Measurements from ENCODE around the gene TRIM7. TPM values are rescaled to one million over a fixed set of nuclear protein-coding genes. Genes with fewer than 3 reads are reported as not detected.
A peak's percentile ranks its signal among the peaks of the same experiment; 100 is the strongest.

The TRIM7 gene
- total RNA-seq, 6 experiments from 2014 or later = 0.07 to 1.4 (median 0.26) TPM; not detected in 1

DNA sequence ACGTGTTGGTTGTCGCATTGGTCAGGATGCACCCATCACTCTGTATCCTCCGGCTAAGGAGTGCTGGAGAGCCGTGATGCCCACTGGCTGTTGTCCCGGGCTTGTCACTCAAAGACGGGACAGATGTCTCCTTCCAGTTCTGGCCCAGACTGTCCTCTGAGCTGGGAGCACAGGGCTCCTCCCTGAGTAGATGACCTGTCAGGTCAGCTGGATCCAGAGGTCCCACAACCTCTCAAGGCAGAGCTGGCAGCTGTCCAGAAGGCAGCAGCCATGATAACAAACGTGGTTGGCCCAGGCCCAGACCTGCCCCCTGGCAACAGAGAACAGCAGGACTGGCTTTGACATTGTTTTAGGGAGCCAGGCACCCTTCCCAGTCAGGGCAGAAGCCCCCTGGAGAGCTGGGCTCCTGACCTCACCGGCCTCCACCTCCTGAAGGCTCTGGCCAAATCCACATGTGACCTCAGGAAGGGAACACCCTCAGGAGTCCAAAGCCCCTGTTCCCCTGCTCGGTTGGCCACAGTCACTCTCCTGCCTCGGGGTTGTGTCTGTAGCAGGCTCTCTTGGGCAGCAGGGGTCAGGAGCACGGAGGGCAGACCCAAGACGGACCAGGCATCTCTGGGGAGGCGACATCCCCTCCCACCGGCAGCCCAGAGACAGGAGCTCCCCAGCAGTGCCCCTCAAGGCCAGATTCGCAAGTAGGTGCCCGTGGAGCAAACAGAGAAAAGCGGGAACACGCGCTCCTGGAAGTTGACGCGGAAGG lies 10.3 kb downstream of the TRIM7 start:
- Histone ChIP-seq H3K4me3 (no peak overlapping the region), H3K9me3 (no peaks in the 10 kb centered on the region), H3K4me1 (peaks cover 0 to 28% (median 0%) of the 10 kb centered on the region in 4 donors), H3K36me3 (no peaks in the 10 kb centered on the region), H3K27me3 (no peaks in the 10 kb centered on the region), H3K27ac (peak overlapping the region in 1 of 3 donors; percentile 84)
- peak in 1 of 3 donors; percentile 34 for DNase-seq
- TF ChIP-seq POLR2A (IDR thresholded peaks at IDR 0.05) (no peak), CTCF (IDR thresholded peaks at IDR 0.05) (no peak)
- WGBS (ENCODE audit: insufficient coverage, low coverage, low lambda C conversion rate, missing lambda C conversion rate) = 71% methylated on average over 7 of the region's 21 CpGs
- no peak for ATAC-seq
- intact Hi-C loops (cut with DNase I) = no loop called here

DNA sequence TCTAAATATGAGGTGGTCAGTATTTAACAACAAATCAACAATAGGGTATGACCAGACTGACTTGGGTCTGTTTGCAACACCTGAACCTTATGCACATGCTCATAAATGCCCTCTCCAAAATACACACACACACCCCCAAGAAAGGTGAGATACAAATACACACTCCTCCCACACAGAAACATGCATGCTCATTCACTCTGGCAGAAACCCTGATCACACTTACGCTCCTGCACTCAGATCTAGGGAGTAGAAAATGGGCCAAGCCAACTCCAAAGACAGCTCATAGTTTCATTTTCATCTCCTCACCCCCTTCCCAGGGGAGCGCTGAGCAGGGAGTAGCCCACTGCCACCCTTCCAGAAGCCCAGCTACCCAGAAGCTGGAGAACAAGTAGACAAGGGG lies 11.3 kb downstream of the TRIM7 start:
- no peaks in the 10 kb centered on the region for H3K36me3 ChIP-seq
- WGBS (ENCODE audit: insufficient coverage, low coverage, low lambda C conversion rate, missing lambda C conversion rate) = 43% methylated on average over 1 of the region's 2 CpGs
- peak in 1 of 4 donors; percentile 8 for ATAC-seq

GRCh38 chr5:181192337-181193046 lies 12.5 kb downstream of the TRIM7 start:
- Histone ChIP-seq H3K27me3 (no peaks in the 10 kb centered on the region), H3K4me3 (peak overlapping the region; percentile 71 to 88 (median 71)), H3K36me3 (no peaks in the 10 kb centered on the region), H3K9me3 (no peaks in the 10 kb centered on the region), H3K27ac (peak overlapping the region; percentile 63 to 90 (median 84)), H3K4me1 (peaks cover 0 to 32% (median 0%) of the 10 kb centered on the region in 4 donors)
- ATAC-seq (no peak), DNase-seq (peak in 1 of 3 donors; percentile 33)
- intact Hi-C loops (cut with DNase I) = no loop called here
- TF ChIP-seq POLR2A (IDR thresholded peaks at IDR 0.05) (no peak), CTCF (IDR thresholded peaks at IDR 0.05) (no peak)
- 38% methylated on average over 7 of the region's 12 CpGs for WGBS (ENCODE audit: insufficient coverage, low coverage, low lambda C conversion rate, missing lambda C conversion rate)

More for the DNA sequence above, 11.3 kb downstream of the TRIM7 start:
- no peak for TF ChIP-seq CTCF (IDR thresholded peaks at IDR 0.05)
- no peak for TF ChIP-seq POLR2A (IDR thresholded peaks at IDR 0.05)
- Histone ChIP-seq H3K27me3 (no peaks in the 10 kb centered on the region), H3K4me3 (no peak overlapping the region), H3K4me1 (peaks cover 0 to 32% (median 0%) of the 10 kb centered on the region in 4 donors), H3K9me3 (no peaks in the 10 kb centered on the region), H3K27ac (peak overlapping the region in 1 of 3 donors; percentile 84)
- DNase-seq = no peak
- intact Hi-C loops (cut with DNase I) = no loop called here

GRCh38 chr5:181191526-181192336 lies 13.3 kb downstream of the TRIM7 start:
- Histone ChIP-seq H3K4me3 (peak overlapping the region; percentile 71 to 88 (median 71)), H3K27ac (peak overlapping the region; percentile 63 to 90 (median 84)), H3K9me3 (no peaks in the 10 kb centered on the region), H3K27me3 (no peaks in the 10 kb centered on the region), H3K36me3 (no peaks in the 10 kb centered on the region), H3K4me1 (peaks cover 0 to 32% (median 0%) of the 10 kb centered on the region in 4 donors)
- TF ChIP-seq CTCF (IDR thresholded peaks at IDR 0.05) (no peak), POLR2A (IDR thresholded peaks at IDR 0.05) (peak; percentile 46)
- DNase-seq (peak; percentile 94 to 95 (median 95)), ATAC-seq (peak; percentile 70 to 89 (median 78))
- intact Hi-C loops (cut with DNase I) = no loop called here
- 0% methylated on average over 22 of the region's 64 CpGs for WGBS (ENCODE audit: insufficient coverage, low coverage, low lambda C conversion rate, missing lambda C conversion rate)
